Spleen (tissue), 7 donors: ENCODE results near the gene AIM2.

ENCODE experiments used
- CTCF ChIP-seq, 11 experiments: fragments of 200-600 bp in 7 of 11; fragments of 450-650 bp in 4 of 11; sonication (generic) in 4 of 11; IDR thresholded peaks in 8 of 11; conservative IDR thresholded peaks in 3 of 11; 1 replicate in 7 of 11; 2 replicates in 4 of 11; pipeline versions ENCODE4 v1.4.0 to v1.8.0; 2016 to 2021; ENCODE audit warnings: antibody characterized with exemption in 11 of 11, inconsistent platforms in 4 of 11, mild to moderate bottlenecking in 1 of 11
- POLR2A ChIP-seq, 3 donors: fragments of 450-650 bp; IDR thresholded peaks; one replicate each; pipeline ENCODE4 v1.5.1; 2017; ENCODE audit warnings: antibody characterized with exemption in 3 of 3, mild to moderate bottlenecking in 1 of 3
- donor health status: DM: no; HTN: no; CAD: no; lungs with moderate emphysema.
- donor health status: DM: no; HTN: no; CAD: no.
- donor health status: DM: no; HTN: no; CAD: no.

- TF ChIP-seq CTCF (IDR thresholded peaks at IDR 0.05 in 8 of 11, conservative IDR thresholded peaks at IDR 0.05 in 3 of 11) (no peak), POLR2A (IDR thresholded peaks at IDR 0.05) (no peak)
These were observed 52.8 kb downstream of the AIM2 start for GRCh38 chr1:159023723-159024122.
